ENCODE measurements around the gene AQP12A.

The AQP12A gene

DNA sequence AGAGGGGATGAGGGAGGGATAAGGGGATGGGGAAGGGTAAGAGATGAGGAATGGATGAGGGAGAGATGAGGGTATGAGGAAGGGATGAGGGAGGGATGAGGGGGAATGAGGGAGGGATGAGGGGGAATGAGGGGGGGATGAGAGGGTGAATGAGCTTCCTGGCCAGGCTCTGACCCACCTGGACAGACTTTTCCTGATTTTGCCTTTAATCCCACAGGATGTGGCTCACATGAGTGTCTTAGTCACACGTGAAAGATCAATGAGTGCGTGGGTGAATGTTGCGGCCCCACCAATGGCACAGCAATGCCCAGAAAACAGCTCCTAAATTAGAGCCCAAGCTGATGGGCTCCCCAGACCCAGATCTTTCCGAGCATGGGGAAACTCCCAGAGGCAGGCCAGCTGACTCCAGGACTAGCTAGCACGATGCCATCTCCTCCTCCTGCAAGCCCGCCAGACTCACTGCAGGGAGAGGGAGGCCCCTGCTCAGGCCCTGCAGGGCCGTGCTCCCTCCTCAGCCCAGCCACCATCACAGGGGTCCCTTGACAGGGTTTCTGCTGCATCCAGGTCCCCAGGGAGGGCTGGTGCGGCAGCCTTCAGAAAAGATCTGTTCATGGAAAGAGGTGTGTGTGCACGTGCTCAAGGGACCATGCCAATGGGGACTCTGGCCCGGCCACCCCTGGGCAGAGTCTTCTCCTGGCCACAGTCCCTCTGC lies 41.4 kb downstream of the AQP12A start:
- Histone ChIP-seq H3K27ac (no peak overlapping the region), H3K36me3 (peaks cover 61% of the 10 kb centered on the region), H3K27me3 (ENCODE audit: insufficient read depth, low read depth, severe bottlenecking) (no peaks in the 10 kb centered on the region), H3K9me3 (ENCODE audit: severe bottlenecking) (no peaks in the 10 kb centered on the region), H3K4me3 (ENCODE audit: low read depth, low read length) (no peak overlapping the region)
- TF ChIP-seq, protein P1, sequence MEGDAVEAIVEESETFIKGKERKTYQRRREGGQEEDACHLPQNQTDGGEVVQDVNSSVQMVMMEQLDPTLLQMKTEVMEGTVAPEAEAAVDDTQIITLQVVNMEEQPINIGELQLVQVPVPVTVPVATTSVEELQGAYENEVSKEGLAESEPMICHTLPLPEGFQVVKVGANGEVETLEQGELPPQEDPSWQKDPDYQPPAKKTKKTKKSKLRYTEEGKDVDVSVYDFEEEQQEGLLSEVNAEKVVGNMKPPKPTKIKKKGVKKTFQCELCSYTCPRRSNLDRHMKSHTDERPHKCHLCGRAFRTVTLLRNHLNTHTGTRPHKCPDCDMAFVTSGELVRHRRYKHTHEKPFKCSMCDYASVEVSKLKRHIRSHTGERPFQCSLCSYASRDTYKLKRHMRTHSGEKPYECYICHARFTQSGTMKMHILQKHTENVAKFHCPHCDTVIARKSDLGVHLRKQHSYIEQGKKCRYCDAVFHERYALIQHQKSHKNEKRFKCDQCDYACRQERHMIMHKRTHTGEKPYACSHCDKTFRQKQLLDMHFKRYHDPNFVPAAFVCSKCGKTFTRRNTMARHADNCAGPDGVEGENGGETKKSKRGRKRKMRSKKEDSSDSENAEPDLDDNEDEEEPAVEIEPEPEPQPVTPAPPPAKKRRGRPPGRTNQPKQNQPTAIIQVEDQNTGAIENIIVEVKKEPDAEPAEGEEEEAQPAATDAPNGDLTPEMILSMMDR (IDR thresholded peaks at IDR 0.05; ENCODE audit: low read depth, low read length), result no peak
- DNase-seq, result no peak

DNA sequence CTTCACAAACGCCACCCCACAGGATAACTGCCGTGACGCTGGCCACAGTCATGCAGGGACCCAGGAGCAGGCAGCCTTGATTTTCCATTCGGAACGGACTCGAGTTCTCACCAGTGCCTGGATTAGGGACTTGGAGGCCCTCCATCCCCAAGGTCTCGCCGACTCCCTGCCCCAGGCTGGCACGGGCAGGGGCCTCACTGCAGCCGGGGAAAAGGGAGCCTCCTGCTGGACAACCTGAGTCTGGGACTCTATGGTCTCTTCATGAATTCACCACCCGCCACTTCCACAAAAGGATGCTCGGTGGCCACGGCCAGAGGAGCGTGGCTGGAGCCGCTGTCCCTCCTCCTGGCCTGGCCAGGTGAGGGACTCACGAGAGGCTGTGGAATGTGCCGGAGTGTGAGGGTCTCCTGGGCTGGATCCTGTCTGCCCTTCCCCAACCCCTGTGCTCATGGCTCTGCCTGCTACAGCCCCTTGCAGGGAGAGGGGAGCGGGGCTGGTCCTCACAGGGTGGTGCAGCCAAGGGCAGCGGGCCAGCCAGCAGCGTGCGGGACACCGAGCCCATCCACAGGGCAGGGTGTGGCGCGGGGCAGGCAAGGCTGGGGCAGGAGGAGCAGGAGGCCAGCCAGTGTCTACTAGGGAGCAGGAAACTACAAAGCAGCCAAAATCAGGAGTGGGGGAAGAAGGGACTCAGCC lies 42.3 kb downstream of the AQP12A start:
- H3K27me3 ChIP-seq (ENCODE audit: insufficient read depth, low read depth, severe bottlenecking), result no peaks in the 10 kb centered on the region
- no peak overlapping the region for H3K27ac ChIP-seq
- H3K4me3 ChIP-seq (ENCODE audit: low read depth, low read length), result no peak overlapping the region
- DNase-seq, result no peak
- H3K9me3 ChIP-seq (ENCODE audit: severe bottlenecking), result no peaks in the 10 kb centered on the region
- H3K36me3 ChIP-seq, result peaks cover 62% of the 10 kb centered on the region
- TF ChIP-seq, protein P1 (IDR thresholded peaks at IDR 0.05; ENCODE audit: low read depth, low read length), result 0 out of 2 replicates have a peak, but pooled peaks have one; percentile 5

DNA sequence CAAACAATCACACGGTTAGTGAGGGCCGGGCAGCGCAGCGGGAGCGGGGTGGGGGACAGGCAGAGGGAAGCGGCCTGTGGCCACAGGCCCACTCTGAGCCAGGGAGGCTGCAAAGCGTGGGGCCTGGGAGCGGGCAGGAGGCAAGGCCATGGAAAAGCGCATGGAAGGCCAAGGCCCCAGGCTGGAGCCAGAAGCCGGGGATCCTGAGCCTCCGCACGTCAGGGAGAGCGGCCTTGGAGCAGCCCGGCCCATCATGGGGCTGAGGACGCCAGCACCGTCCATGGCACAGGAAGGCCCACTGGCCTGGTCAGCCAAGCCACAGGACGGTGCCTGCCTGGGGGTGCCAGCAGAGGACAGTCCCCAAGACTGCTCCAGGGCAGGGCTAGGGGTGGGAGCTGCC lies 43.1 kb downstream of the AQP12A start:
- TF ChIP-seq, protein P1 (IDR thresholded peaks at IDR 0.05; ENCODE audit: low read depth, low read length), result no peak
- Histone ChIP-seq H3K36me3 (peaks cover 64% of the 10 kb centered on the region), H3K27me3 (ENCODE audit: insufficient read depth, low read depth, severe bottlenecking) (no peaks in the 10 kb centered on the region), H3K27ac (no peak overlapping the region), H3K4me3 (ENCODE audit: low read depth, low read length) (no peak overlapping the region), H3K9me3 (ENCODE audit: severe bottlenecking) (no peaks in the 10 kb centered on the region)
- no peak for DNase-seq

DNA sequence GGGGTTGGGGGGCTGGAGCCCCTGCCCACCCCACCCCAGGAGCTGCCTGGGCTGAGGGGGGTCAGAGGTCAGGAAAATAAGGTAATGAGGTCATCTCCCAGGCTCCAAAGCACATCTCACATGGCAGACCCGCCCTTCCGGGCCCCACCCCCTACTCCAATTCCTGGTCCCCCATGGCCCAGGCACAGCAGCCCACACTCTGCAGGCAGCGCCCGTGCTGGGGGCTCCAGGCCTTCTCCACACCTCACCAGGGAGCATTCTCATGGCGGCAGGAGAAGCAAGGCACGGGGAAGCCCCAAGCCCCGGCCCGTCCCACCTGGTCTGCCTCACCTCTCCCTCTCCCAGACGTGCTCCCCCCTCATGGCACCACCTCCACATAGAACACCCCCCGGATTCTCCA lies 43.8 kb downstream of the AQP12A start:
- Histone ChIP-seq H3K27me3 (ENCODE audit: insufficient read depth, low read depth, severe bottlenecking) (no peaks in the 10 kb centered on the region), H3K4me3 (ENCODE audit: low read depth, low read length) (no peak overlapping the region), H3K27ac (no peak overlapping the region), H3K36me3 (peaks cover 69% of the 10 kb centered on the region), H3K9me3 (ENCODE audit: severe bottlenecking) (no peaks in the 10 kb centered on the region)
- DNase-seq, result no peak
- TF ChIP-seq, protein P1 (IDR thresholded peaks at IDR 0.05; ENCODE audit: low read depth, low read length), result no peak

DNA sequence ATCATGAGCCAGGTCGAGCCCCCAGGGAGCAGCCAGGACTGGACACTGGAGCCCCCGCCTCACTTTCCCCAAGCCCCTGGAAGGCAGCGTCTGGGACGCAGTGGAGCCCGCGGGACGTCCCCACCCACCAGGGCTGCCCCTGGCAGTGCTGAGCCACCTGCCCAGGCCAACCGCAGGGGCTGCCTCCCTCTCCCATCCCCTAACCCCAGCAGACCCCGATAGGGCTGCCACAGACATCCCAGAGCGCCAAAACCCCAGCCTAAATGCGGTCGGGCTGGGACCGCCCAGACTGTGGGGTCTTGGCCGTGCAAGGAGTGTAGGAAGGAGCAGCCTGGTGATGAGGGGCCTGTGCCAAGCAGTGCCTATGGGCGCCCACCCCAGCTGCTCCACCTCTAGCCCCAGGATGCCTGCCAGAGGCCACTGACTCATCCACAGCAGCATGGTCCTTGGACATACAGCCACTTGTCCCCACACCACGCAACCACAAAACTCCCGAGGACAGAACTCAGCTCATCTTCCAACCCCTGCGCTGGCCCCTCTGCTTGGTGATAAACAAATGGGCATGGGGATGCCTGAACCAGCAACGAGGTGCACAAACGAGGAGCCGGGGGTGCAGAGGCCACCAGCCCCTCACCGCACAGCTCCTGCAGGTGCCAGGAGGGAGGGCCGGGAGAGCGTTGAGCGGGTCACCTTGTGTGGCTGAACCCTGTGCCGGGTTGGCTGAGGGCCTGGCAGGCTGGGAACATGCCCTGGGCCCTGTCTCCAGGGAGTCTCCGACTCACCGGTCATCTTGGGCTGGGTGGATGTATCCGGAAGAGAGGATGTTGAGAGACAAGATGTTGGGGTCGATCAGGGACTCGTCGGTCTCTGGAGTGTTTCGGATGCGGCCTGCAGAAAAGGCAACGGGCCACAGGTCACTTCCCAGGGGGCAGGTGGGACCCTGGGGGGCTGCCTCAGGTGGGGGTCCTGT lies 44.9 kb downstream of the AQP12A start:
- H3K4me3 ChIP-seq (ENCODE audit: low read depth, low read length), result no peak overlapping the region
- no peak for DNase-seq
- no peaks in the 10 kb centered on the region for H3K27me3 ChIP-seq (ENCODE audit: insufficient read depth, low read depth, severe bottlenecking)
- peaks cover 80% of the 10 kb centered on the region for H3K36me3 ChIP-seq
- H3K27ac ChIP-seq, result no peak overlapping the region
- TF ChIP-seq, protein P1 (IDR thresholded peaks at IDR 0.05; ENCODE audit: low read depth, low read length), result no peak
- H3K9me3 ChIP-seq (ENCODE audit: severe bottlenecking), result no peaks in the 10 kb centered on the region
